ENCODE measurements around the gene GRIA3.
"Not testable (repeated sequence)": the region's sequence is repeated elsewhere in the genome, so short reads cannot be mapped to it uniquely, and the experiment has no call there.

The GRIA3 gene

DNA sequence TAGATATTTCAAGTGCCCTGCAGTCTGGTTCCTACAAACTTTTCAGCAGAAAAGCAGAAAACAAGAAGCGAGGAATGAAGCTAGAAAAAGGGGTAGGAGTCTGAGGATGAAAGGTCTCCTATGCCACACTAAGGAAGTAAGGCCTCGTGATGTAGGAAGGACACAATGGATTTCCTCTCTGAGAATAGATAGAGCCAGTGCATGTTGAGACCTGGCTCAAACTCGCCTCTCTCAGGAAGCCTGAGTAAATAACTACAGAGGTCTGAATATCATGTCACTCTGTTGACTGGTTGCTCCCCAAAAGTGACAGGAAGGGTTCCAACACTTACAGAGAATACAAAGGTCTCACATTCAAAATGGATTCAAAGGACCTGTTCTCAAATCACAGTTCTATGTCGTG is 93.3 kb downstream of the GRIA3 start:
- DNase-seq (ENCODE audit: low spot score) = no peak

DNA sequence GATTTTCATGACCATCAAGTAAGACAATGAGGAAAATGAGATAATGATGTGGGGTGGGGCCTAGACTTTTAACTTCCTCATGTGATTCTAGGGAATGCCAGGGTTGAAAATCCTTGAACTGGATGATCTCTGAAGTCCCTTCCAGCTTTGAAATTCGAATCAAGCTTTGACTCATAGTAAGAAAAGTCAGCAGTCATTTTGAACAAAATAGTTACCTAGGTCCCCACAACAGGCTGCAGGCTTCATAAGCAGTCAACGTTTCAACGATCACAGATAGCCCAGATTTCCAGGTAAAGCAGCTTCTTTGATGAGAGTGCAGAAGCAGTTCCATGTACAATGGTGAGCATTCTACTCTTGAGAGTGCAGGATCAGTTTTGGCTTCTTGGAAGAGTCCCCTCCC is 93.7 kb downstream of the GRIA3 start:
- no peak for DNase-seq (ENCODE audit: low spot score)

DNA sequence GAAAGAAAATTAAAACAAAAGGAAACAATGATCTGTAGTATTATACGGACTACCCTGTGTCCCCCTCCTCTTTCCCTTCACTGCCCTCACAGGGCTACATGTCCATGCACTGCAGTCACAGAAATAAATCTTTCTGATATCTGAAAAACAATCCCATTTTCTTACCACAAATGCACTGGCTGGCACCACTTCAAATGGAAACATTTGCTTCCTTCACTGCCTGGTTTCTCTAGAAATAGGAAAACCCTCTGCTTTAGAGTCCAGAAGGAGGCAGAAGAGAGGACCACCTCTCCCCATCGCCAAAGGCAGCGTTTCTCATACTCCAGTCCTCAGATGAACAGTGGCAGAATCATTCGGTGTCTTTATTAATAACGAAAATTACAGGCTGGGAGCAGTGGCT is 98.2 kb downstream of the GRIA3 start:
- DNase-seq (ENCODE audit: low spot score) = no peak

DNA sequence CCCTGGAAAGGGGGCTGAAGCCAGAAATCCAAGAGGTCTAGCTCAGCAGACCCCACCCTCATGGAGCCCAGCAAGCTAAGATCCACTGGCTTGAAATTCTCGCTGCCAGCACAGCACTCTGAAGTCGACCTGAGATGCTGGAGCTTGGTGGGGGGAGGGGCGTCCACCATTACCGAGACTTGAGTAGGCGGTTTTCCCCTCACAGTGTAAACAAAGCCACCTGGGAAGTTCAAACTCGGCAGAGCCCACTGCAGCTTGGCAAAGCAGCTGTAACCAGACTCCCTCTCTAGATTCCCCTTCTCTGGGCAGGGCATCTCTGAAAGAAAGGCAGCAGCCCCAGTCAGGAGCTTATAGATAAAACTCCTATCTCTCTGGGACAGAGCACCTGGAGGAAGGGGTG is 99.3 kb downstream of the GRIA3 start:
- DNase-seq (ENCODE audit: low spot score) = not testable (repeated sequence)

DNA sequence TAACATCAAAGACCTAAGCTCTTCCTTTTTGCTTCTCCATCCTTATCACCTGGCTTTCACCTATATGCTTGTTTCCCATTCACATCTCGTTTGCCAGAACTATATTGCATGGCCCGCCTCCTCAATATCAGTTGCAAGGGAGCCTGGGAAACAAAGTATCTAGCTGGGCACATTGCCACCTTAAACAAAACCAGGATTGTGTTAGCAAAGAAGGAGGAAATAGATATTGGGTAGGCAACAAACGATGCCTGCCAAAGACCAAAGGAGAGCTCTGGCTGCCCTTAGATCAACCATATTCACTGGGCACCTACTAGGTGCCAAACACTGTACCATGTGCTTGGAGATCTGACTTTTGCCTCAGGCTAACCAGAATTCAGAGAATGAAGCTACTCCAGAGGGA is 107.5 kb downstream of the GRIA3 start:
- no peak for DNase-seq (ENCODE audit: low spot score)

DNA sequence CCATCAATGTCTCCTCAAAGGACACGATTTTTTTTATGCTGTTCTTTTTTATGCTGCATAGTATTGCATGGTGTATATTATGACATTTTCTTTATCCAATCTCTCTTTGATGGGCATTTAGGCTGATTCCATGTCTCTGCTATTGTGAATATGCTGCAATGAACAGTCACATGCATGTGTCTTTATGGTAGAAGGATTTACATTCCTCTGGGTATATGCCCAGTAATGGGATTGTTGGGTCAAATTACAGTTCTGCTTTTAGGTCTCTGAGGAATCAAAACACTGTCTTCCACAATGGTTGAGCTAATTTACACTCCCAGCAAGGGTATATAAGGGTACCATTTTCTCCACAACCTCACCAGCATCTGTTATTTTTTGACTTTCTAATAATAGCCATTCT is 113.9 kb downstream of the GRIA3 start:
- DNase-seq (ENCODE audit: low spot score) = no peak

DNA sequence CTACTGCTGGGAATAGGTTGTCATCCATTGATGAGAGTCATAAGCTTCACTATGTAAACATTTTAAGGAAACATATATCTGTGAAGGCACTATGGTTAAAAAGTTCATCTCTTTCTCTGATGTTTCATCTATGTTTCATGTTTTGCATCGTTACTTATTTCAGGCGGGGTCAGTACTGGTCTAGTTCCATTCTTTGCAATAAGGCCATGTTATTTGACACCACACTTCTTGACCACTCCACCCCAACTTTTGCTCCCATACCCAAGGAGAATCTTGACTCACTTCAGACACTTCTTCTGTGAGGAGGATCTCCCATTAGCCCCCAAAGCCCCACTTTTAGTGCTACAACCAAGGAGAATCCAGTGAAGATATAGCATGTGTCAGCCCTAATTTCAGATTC is 119.4 kb downstream of the GRIA3 start:
- no peak for DNase-seq (ENCODE audit: low spot score)

DNA sequence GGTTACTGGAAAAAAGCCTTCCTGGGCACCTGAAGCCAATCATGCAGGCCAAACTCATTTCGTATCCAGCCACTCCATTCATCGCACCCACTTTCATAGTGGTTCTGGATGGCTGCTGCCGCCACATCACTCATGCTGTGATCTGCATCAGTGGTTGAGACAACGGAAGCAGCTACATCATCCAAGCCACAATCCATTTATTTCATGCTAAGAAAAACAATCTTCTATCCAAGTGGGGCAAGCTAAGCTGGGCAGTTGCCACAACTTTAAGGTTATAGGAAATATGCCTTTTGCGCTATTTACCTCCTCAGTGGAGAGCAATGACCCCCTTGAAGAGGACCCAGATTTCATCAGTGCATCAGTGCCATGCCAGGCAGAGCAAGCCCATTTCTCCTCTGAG is 124.6 kb downstream of the GRIA3 start:
- no peak for DNase-seq (ENCODE audit: low spot score)

DNA sequence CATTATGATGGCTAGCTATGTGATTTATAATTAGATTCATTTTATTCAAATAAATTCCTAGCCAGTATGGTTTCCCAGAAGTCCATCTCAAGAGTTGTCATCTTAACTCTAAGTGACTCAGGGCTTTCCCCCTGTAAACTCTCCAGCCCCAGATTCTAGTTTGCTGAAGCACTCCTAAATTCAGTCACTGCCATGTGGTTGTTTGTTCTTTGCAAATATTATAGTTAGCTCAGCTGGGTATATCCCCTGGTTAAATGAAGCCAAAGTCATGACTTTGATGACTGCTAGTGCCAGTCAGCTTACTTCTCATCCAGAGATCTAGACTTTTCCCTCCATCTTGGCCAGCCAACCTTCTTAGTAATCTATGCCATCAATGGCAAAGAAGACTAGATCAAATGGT is 126.0 kb downstream of the GRIA3 start:
- DNase-seq (ENCODE audit: low spot score) = no peak

DNA sequence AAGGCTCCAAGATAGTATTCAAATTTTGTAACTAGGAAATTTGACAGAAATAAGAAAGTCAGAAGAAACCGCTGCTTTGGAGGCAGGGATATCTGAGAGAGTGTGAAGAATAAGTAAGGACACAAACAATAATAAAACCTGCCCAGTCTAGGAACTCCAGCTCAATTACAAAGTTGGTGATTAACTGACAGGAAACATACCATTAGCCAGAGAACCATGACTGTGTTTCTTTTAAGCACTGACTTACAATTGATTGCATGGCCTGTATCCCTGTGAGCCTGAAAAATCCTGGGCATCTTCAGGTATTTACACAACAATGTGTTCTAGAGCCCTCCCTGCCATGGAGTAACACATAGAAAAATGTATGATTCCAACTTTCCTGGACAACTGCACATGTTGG is 127.4 kb downstream of the GRIA3 start:
- no peak for DNase-seq (ENCODE audit: low spot score)

DNA sequence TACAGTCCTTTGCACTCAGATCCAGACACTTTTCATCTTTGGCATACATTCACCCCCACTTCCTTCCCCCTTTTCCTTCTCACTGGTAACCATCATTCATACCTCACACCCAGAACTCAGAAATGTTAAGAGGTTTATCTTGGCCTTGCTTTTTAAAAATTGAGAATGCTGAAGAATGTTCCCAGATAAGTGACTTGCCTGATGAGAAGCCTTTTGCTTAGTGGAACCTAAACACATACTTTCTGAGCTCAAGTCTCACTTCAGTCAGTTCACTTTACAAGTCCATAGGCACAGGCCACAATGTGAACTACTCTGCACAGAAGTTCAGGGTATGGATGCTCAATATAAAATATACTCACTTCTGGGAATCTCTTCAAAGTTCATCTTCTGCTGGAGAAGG is 129.4 kb downstream of the GRIA3 start:
- DNase-seq (ENCODE audit: low spot score) = no peak

DNA sequence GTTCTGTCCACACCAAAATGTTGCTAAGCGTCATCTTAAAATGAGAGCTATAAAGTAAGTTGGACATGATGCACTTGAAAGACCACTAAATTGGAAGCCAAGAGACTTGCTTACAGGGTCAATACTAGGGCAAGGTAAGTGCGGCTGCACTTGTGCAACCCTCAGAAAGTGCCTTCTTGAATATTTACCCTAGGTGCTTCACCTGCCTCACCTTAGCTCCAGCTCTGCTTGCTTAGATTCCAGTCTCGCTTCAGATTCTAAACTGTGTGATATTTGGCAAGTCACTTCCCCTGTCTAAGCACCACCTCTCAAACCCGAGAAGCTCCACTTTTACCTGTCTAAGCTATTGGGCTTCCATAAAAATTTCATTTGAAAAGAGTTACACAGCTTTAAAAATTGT is 136.5 kb downstream of the GRIA3 start:
- no peak for DNase-seq (ENCODE audit: low spot score)

DNA sequence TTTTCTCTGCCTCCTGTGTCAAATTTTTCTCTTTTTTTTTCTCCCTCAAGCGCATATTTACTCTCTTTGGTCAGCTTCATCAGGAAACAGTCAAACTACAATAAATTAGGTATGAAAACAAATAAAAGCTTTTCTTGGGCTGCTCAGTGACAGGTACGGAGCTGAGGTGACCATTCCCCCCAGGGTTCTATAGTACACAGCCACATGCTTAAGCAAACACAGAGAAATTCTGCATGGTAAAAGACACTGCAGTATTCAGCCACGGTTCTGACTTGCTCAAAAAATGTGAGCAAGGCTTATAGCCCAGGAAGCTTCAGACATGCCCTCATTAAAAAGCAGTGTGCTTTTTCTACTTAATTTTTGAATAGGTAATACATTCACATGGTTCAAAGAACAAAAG is 138.5 kb downstream of the GRIA3 start:
- DNase-seq (ENCODE audit: low spot score) = no peak

DNA sequence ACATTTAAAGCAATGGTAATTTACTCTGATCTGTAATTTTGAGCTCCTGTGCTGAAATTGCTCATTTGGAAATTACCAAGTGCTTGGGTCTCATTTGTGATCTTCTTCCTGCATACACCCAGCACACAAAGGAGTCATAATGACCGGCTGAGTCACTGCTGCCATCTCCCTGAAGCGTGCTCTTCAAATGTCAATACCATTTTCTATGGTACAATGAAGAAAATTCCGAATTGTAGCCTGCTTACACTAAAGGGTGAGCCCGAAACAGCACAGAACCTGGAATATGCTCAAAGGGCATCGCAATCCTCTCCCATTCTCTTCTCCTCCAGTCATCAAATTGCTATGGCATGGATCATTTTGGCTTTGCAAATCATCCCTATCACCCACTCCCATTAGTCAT is 140.5 kb downstream of the GRIA3 start:
- no peak for DNase-seq (ENCODE audit: low spot score)

DNA sequence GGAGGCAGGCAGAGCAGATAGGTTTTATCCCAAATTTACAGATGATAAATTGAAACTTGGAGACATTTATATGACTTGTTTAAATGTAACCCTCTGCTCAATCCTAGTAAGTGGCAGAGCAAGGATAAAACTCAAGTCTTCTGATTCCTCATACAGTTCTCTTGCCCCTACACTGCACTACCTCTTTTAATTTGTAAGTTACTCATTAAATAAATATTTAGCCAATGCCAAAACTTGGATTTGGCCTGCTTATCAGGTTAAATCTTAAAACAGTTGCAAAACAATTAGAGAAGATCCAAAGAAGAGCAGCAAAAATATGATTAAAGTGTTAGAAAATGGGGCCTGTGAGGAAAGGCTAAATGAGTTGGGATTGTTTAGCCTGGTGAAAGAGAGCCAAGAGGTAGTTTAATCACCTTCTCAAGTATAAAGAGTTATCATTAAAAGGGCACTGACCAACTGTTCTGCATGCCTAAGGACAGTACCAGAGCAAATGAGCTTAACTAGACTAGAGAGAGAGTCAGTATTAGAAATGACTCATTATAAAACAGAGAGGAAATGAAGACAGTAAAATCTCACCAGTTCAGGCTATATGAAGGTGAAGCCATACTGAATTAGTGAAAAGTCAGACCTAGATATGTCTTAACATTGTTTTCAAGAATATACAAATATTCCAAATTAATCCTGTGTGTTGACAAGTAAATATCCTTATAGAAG is 146.3 kb downstream of the GRIA3 start:
- no peak for DNase-seq (ENCODE audit: low spot score)

DNA sequence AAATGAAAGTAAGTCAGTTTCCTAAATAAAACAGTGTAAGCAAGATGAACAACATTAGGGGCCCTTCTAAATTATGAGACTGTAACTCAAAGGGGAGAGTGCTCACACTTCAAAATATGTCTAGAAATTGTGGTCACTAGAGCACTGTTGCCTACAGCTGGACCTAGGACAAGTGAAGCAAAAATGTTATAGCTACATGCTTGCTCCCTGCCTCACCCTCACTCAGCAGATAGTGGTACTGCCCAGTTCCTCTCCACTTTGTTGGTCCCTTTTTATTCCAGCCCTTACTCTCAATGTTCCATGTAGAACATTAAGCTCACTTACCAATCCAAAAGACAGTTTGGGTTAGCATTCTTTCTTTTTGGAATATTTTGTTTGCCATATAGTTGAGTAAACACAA is 147.3 kb downstream of the GRIA3 start:
- no peak for DNase-seq (ENCODE audit: low spot score)

DNA sequence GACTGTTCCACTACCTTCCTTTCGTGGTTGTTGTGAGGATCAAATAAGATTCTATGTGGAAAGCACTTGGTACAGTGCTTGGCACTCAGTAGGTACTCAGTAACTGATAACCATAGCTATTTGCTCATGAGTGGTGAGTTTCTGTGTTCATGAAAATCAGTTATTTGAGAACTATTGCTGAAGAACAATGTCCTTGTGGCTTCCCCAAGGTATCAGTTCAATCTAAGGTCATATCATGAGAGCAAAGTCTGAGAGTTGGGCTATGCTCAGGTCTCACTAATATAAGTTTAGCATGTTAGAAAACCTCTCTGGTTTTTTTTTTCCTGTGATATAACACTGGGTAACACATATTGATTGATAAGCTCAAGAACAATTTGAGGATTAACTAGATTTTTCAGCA is 147.8 kb downstream of the GRIA3 start:
- no peak for DNase-seq (ENCODE audit: low spot score)

DNA sequence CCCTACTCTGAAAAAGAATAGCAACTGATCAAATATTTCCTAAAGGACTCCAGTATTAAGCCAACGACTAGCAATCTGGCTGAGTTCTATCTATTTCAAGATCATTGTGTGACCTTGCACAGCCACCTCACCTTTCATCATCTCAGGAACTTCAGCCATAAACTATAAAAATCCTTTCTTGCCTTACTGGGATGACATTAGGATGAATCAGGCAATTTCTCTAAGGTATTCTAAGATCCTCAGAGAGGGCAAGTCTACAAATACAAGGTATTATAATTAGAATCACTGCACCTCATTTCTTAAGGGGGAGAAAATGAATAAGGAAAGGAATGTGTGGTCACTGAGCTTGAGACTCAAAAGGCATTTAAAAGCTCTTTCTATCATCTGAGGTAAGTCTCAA is 152.6 kb downstream of the GRIA3 start:
- DNase-seq (ENCODE audit: low spot score) = no peak

DNA sequence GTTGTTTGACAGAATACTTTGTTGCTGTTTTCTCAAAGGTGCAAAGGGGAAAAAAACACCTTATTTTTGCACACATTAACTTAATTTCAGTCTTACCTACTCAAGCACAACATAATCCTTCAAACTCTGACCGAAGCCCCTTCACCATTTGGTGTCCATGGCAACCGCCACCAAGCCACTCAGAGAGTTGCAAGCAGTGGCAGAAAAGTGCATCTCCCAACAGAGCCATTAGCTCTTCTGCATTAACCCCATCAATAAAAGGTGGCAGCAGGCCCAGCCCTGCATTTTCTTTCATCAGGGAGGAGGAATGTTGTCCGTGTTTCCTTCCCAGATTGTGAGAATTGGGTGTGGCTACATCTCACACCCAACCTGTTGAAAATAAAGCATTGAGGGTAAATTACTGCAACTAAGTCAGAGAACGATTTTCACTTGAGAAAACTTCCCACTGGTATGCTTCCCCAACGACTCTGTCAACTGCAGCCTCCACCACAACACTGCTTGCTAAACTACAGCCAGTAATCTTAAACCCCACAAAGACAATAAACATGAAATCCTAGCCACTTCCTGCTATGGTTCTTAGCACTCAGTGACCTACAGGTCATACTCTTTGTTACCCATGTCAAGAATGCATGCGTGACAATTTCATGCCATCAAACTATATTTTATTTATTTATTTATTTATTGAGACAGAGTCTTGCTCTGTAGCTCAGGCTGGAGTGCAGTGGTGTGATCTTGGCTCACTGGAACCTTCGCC is 154.0 kb downstream of the GRIA3 start:
- DNase-seq (ENCODE audit: low spot score) = no peak

DNA sequence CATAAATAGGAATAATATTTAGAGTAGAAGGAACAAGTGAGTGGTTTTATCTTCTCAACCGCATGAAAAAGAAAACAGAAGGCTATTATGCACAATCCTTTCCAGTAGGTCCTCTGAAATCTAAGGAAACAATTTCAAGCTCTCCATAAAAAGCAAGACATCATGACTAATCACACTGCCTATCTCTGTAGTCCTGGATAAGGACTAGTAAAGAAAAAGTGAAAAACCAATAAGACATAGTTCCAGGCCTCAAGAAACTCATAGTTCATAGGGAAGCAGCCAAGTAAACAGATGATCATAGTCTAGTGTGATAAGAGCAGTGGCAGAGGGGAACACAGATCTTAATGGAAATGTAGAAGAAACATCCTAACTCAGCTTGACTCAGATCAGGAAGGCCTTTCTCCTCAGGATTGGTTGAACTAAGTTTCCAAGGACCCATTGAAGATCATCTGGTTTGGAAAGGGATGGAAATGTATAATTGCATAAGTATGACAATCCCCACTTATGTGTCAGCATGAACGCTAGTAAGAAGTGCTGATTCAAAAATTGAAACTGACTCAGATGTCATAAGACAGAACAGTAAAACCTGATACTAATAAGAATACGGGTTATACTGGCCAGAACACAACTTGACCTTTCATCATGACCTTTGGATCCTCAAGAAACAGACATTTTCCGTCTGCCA is 155.3 kb downstream of the GRIA3 start:
- no peak for DNase-seq (ENCODE audit: low spot score)

DNA sequence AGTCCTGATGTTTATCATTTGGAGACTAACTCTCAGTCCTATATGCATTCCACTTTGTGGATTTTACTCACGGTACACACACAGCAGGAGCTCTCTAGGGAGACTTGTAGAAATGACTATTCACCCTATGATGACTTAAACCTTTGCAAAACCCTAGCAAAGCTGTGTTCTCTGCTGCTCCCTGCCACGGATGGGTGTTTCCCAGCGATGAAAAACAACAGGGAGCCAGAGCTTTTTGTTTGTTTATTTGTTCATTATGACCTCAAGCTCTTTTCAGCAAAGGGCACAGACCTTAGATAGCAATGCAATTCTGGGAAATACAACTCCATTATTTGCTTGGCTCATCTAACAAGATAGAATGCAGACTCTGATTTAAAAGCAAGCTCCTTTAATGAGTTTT is 156.6 kb downstream of the GRIA3 start:
- no peak for DNase-seq (ENCODE audit: low spot score)

DNA sequence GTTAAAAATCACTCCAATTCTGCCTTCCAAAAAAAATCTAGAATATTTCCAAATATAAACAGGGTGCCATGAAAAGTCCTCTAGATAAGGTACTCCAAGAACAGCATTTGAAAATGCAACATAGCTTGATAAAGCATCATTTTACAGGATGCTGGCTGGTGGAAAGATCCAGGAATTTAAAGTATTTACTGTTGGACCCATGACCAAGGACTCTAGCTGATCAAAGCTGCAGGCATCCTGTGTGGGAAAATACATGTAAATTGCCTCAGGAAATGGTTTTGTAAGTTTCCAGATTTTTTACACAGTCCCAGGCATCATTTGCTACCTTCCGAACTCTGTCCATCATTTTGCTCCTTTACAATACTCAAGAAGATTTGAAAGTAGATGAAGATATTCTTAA is 164.4 kb downstream of the GRIA3 start:
- no peak for DNase-seq (ENCODE audit: low spot score)

DNA sequence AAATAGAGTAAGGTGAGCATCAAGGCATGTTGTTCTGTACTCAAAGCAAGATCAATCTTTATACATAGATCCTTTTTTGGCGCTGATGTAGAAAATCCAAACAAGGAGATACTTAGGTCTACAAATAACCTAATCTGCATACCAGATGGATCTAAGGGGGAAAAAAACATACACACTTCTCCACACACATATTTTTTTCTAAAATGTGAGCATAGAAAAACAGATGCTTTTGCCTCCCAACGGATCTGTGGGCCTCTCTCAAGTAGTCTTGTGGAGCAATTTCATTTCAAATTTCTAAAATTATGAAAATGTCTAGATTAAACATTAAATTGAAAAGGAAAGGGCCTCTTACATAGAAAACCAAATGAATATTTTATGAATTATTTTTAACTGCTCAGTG is 166.1 kb downstream of the GRIA3 start:
- DNase-seq (ENCODE audit: low spot score) = no peak
